ENCODE measurements around the gene GLRA3.

GLRA3 gene

GRCh38 chr4:174650711-174651355 is 178.2 kb downstream of the GLRA3 start:
- no peak for DNase-seq (ENCODE audit: extremely low spot score)
- POLR2A ChIA-PET, result no interaction called here
- TF ChIP-seq, protein P1, sequence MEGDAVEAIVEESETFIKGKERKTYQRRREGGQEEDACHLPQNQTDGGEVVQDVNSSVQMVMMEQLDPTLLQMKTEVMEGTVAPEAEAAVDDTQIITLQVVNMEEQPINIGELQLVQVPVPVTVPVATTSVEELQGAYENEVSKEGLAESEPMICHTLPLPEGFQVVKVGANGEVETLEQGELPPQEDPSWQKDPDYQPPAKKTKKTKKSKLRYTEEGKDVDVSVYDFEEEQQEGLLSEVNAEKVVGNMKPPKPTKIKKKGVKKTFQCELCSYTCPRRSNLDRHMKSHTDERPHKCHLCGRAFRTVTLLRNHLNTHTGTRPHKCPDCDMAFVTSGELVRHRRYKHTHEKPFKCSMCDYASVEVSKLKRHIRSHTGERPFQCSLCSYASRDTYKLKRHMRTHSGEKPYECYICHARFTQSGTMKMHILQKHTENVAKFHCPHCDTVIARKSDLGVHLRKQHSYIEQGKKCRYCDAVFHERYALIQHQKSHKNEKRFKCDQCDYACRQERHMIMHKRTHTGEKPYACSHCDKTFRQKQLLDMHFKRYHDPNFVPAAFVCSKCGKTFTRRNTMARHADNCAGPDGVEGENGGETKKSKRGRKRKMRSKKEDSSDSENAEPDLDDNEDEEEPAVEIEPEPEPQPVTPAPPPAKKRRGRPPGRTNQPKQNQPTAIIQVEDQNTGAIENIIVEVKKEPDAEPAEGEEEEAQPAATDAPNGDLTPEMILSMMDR (IDR thresholded peaks at IDR 0.05; ENCODE audit: control extremely low read depth, extremely low read depth, low read depth, missing control alignments), result no peak
- CTCF ChIA-PET, result interaction anchor here (0.7 to 1.3 kb wide), 5 partner anchors 8 to 29 kb away, joined by 3 to 4 read pairs (median 3); no protein-coding TSS in a partner anchor

GRCh38 chr4:174648812-174649211 is 180.2 kb downstream of the GLRA3 start:
- TF ChIP-seq, protein P1 (IDR thresholded peaks at IDR 0.05; ENCODE audit: control extremely low read depth, extremely low read depth, low read depth, missing control alignments), result no peak
- POLR2A ChIA-PET, result no interaction called here
- CTCF ChIA-PET, result interaction anchor here (1.0 kb wide), 1 partner anchor 13 kb away, joined by 3 read pairs; no protein-coding TSS in a partner anchor
- DNase-seq (ENCODE audit: extremely low spot score), result no peak

GRCh38 chr4:174646326-174646725 is 182.7 kb downstream of the GLRA3 start:
- no peak for DNase-seq (ENCODE audit: extremely low spot score)
- ChIA-PET POLR2A (no interaction called here), CTCF (interaction anchor here (0.7 kb wide), 1 partner anchor 14 kb away, joined by 3 read pairs; no protein-coding TSS in a partner anchor)
- TF ChIP-seq, protein P1 (IDR thresholded peaks at IDR 0.05; ENCODE audit: control extremely low read depth, extremely low read depth, low read depth, missing control alignments), result no peak

GRCh38 chr4:174640146-174640545 is 188.9 kb downstream of the GLRA3 start:
- DNase-seq (ENCODE audit: extremely low spot score), result no peak
- ChIA-PET POLR2A (no interaction called here), CTCF (no interaction called here)
- TF ChIP-seq, protein P1 (IDR thresholded peaks at IDR 0.05; ENCODE audit: control extremely low read depth, extremely low read depth, low read depth, missing control alignments), result no peak

DNA sequence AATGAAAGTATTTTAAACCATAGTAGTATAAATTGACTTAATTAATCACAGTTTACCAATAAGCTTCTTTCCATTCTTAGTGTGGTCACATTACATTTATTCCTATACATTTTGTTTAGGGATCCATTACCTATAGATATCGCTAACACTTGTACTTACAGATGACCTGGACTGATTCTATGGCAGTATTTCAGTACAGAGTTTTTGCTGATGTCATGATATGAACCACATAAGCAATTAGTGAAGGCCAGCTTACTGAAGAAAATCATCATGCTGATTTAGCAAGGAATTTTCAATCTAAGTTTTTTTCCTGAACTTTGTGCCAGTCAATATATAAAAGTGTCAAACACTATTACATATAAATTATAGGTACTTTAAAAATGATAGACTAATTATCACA is 193.3 kb downstream of the GLRA3 start:
- no peak for DNase-seq (ENCODE audit: extremely low spot score)
- ChIA-PET POLR2A (no interaction called here), CTCF (interaction anchor here (0.6 kb wide), 1 partner anchor 13 kb away, joined by 3 read pairs; no protein-coding TSS in a partner anchor)
- TF ChIP-seq, protein P1 (IDR thresholded peaks at IDR 0.05; ENCODE audit: control extremely low read depth, extremely low read depth, low read depth, missing control alignments), result no peak

DNA sequence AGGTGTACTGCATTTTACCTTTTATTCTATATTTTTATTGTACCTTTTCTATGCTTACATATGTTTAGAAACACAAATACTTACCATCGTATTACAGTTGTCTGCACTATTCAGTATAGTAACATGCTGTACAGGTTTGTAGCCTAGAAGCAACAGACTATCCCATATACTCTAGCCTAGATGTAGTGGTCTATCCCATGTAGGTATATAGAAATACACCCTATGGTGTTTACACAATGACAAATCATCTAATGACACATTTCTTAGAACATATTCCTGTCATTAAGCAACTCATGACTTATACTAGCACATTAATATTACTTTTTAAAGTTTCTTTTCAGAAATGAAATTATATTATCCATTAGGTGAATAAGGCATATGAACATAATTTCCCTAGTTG is 195.6 kb downstream of the GLRA3 start:
- DNase-seq (ENCODE audit: extremely low spot score), result no peak
- POLR2A ChIA-PET, result no interaction called here
- CTCF ChIA-PET, result interaction anchor here (1.5 kb wide), 1 partner anchor 203 kb away, joined by 3 read pairs; no protein-coding TSS in a partner anchor
- TF ChIP-seq, protein P1 (IDR thresholded peaks at IDR 0.05; ENCODE audit: control extremely low read depth, extremely low read depth, low read depth, missing control alignments), result no peak

Measured in GM10248 (cell line).